Measurements from ENCODE around the gene FARSB. TPM values are rescaled to one million over a fixed set of nuclear protein-coding genes. Genes with fewer than 3 reads are reported as not detected.
A peak's percentile ranks its signal among the peaks of the same experiment; 100 is the strongest.

FARSB gene
- total RNA-seq, 2 experiments from 2014 or later: 16.6 to 17.6 TPM

- H3K27ac Mint-ChIP-seq: no peak overlapping the region
- no peaks in the 10 kb centered on the region for H3K9me3 Mint-ChIP-seq
- peaks cover 12% of the 10 kb centered on the region for H3K36me3 Mint-ChIP-seq
- POLR2A ChIA-PET: no interaction called here
- H3K4me3 Mint-ChIP-seq: no peak overlapping the region
- DNase-seq (no peak), ATAC-seq (ENCODE audit: low read depth) (no peak)
- peaks cover 15% of the 10 kb centered on the region for H3K4me1 Mint-ChIP-seq
- no peaks in the 10 kb centered on the region for H3K27me3 Mint-ChIP-seq
Observed at GRCh38 chr2:222576171-222577081, 79.5 kb downstream of the FARSB start.

DNA sequence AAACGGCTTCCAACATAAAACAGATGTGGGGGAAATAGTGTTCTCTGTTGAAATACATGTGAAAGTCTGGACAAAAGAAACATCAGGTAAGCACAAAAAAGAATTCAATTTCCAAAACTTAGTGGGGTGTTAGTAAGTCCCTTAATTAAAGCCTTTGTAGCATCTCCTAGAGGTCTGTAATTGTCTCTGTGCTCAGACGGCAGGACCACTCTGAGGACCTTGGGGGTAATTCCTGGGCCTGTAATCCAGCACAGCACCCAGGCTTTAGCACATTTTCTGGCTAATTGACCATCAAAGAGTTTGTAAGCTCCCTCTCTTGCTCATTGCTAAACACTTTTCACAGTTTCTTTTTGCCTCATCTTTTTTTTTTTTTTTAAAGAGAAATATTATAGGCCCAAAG, 80.3 kb downstream of the FARSB start:
- POLR2A ChIA-PET: no interaction called here
- DNase-seq (no peak), ATAC-seq (ENCODE audit: low read depth) (no peak)
- no peaks in the 10 kb centered on the region for H3K9me3 Mint-ChIP-seq
- no peak overlapping the region for H3K4me3 Mint-ChIP-seq
- H3K27me3 Mint-ChIP-seq: no peaks in the 10 kb centered on the region
- no peak overlapping the region for H3K27ac Mint-ChIP-seq
- H3K36me3 Mint-ChIP-seq: peaks cover 13% of the 10 kb centered on the region
- peaks cover 15% of the 10 kb centered on the region for H3K4me1 Mint-ChIP-seq

GRCh38 chr2:222572751-222573174, 83.1 kb downstream of the FARSB start:
- no peak for ATAC-seq (ENCODE audit: low read depth)
- Mint-ChIP-seq H3K9me3 (no peaks in the 10 kb centered on the region), H3K27ac (peak overlapping the region; percentile 31), H3K36me3 (peaks cover 14% of the 10 kb centered on the region), H3K4me3 (no peak overlapping the region), H3K27me3 (no peaks in the 10 kb centered on the region), H3K4me1 (peaks cover 15% of the 10 kb centered on the region)
- POLR2A ChIA-PET: no interaction called here
- DNase-seq: no peak

GRCh38 chr2:222572264-222572721, 83.6 kb downstream of the FARSB start:
- no peak overlapping the region for H3K4me3 Mint-ChIP-seq
- H3K4me1 Mint-ChIP-seq: peaks cover 15% of the 10 kb centered on the region

GRCh38 chr2:222569826-222570225, 86.1 kb downstream of the FARSB start:
- POLR2A ChIA-PET: no interaction called here
- no peaks in the 10 kb centered on the region for H3K27me3 Mint-ChIP-seq
- H3K4me3 Mint-ChIP-seq: no peak overlapping the region
- H3K4me1 Mint-ChIP-seq: peaks cover 15% of the 10 kb centered on the region
- H3K27ac Mint-ChIP-seq: no peak overlapping the region
- no peaks in the 10 kb centered on the region for H3K9me3 Mint-ChIP-seq
- peaks cover 24% of the 10 kb centered on the region for H3K36me3 Mint-ChIP-seq
- ATAC-seq (ENCODE audit: low read depth): no peak
- no peak for DNase-seq

More at GRCh38 chr2:222572264-222572721, 83.6 kb downstream of the FARSB start:
- Mint-ChIP-seq H3K9me3 (no peaks in the 10 kb centered on the region), H3K27ac (peak overlapping the region; percentile 31), H3K27me3 (no peaks in the 10 kb centered on the region), H3K36me3 (peaks cover 14% of the 10 kb centered on the region)
- POLR2A ChIA-PET: no interaction called here
- ATAC-seq (ENCODE audit: low read depth) (no peak), DNase-seq (no peak)

DNA sequence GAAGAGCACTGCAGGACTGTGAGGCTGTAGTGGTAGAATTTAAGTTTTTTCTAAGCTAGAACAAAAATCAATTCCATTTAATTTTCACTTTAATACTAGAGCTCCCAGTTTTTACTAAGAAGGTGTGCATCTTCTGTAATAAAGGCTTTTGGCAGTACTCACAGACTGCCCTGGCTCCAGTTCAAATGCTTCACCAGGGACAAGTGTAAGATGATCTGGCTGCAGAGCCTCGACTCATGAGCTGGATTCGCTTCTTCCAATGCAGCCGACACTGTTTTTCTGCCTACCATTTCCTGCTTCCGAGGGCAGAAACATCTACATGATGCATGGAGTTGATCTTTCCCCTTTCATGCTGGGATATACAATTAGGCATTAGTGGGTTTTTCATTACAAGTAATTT, 87.0 kb downstream of the FARSB start:
- Mint-ChIP-seq H3K27ac (no peak overlapping the region), H3K9me3 (no peaks in the 10 kb centered on the region), H3K4me1 (peaks cover 11% of the 10 kb centered on the region), H3K4me3 (no peak overlapping the region), H3K36me3 (peaks cover 20% of the 10 kb centered on the region), H3K27me3 (no peaks in the 10 kb centered on the region)
- POLR2A ChIA-PET: no interaction called here
- DNase-seq (no peak), ATAC-seq (ENCODE audit: low read depth) (no peak)

GRCh38 chr2:222566229-222566628, 89.7 kb downstream of the FARSB start:
- Mint-ChIP-seq H3K4me3 (no peak overlapping the region), H3K36me3 (peaks cover 14% of the 10 kb centered on the region), H3K4me1 (no peaks in the 10 kb centered on the region), H3K27ac (no peak overlapping the region), H3K27me3 (no peaks in the 10 kb centered on the region), H3K9me3 (no peaks in the 10 kb centered on the region)
- DNase-seq (no peak), ATAC-seq (ENCODE audit: low read depth) (no peak)
- POLR2A ChIA-PET: no interaction called here

DNA sequence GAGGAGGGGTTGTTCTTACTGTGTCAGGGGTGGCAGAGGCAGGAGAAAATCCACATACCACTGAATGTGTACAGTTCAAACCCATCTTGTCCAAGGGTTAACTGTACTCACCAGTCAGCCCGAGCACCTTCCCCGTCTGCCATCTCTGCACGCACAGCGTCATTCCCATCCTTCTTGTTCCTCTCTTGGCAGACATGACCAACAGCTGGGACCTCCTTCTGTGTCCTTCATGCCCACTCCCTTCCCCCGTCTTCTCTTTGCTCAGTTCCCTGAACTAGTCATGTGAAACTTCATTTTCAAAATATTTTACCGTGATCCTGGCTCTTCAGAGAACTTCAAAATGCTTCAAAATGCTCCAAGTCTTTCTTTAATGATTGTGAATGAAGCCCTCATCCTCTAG, 92.0 kb downstream of the FARSB start:
- H3K27ac Mint-ChIP-seq: no peak overlapping the region
- no peak overlapping the region for H3K4me3 Mint-ChIP-seq
- no peaks in the 10 kb centered on the region for H3K4me1 Mint-ChIP-seq
- ATAC-seq (ENCODE audit: low read depth) (no peak), DNase-seq (no peak)
- no peaks in the 10 kb centered on the region for H3K9me3 Mint-ChIP-seq
- H3K27me3 Mint-ChIP-seq: no peaks in the 10 kb centered on the region
- peaks cover 14% of the 10 kb centered on the region for H3K36me3 Mint-ChIP-seq
- POLR2A ChIA-PET: no interaction called here

- Mint-ChIP-seq H3K4me1 (no peaks in the 10 kb centered on the region), H3K9me3 (no peaks in the 10 kb centered on the region), H3K36me3 (peaks cover 13% of the 10 kb centered on the region), H3K4me3 (no peak overlapping the region), H3K27me3 (no peaks in the 10 kb centered on the region), H3K27ac (no peak overlapping the region)
- DNase-seq (no peak), ATAC-seq (ENCODE audit: low read depth) (no peak)
- POLR2A ChIA-PET: no interaction called here
Observed at GRCh38 chr2:222563106-222563718, 92.7 kb downstream of the FARSB start.

DNA sequence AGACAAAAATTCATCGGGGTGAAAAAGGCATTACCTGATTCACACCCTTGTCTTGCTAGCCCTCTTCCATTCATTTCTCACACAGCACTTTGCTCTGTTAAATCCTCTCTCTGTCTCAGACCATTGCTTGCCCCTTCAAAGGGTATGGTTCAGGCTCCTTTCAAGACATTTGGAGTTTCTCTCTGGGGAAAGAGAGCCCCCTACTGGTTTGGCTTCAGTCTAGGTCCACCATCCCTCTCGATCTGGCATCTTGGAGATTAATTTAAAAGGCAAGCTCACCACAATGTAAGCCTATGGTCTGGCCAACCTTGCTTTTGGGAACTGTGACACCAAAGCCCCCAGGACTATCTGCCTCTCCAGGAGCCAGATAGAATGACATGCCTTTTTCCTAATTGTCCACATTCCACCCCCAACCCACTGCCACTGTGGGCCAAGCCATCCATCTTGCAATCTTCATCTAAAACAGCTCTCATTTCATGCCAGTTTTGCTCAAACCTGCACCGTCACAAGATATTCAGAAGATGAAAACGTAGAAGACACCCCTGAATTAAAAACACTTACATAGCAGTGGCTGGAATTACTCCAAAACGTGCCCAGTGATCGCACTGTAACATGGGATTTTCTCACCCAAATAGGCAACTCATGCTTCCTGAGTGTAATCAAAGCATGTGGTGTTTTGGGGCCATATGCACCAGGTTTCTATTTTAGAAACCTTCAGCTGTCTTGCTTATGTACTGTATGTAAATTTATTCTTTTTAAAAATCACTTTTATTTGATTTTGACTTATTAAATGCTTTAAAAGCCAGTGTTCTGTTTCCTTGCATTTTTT, 93.9 kb downstream of the FARSB start:
- no peak overlapping the region for H3K27ac Mint-ChIP-seq
- H3K9me3 Mint-ChIP-seq: no peaks in the 10 kb centered on the region
- DNase-seq: no peak
- POLR2A ChIA-PET: no interaction called here
- H3K36me3 Mint-ChIP-seq: peaks cover 11% of the 10 kb centered on the region
- H3K4me1 Mint-ChIP-seq: no peaks in the 10 kb centered on the region
- peak; percentile 63 for ATAC-seq (ENCODE audit: low read depth)
- H3K4me3 Mint-ChIP-seq: no peak overlapping the region
- H3K27me3 Mint-ChIP-seq: no peaks in the 10 kb centered on the region

- Mint-ChIP-seq H3K4me1 (no peaks in the 10 kb centered on the region), H3K4me3 (no peak overlapping the region), H3K9me3 (no peaks in the 10 kb centered on the region), H3K27me3 (no peaks in the 10 kb centered on the region), H3K36me3 (peaks cover 3% of the 10 kb centered on the region), H3K27ac (no peak overlapping the region)
- POLR2A ChIA-PET: no interaction called here
- ATAC-seq (ENCODE audit: low read depth) (no peak), DNase-seq (no peak)
Observed at GRCh38 chr2:222561151-222561550, 94.7 kb downstream of the FARSB start.

- H3K4me1 Mint-ChIP-seq: no peaks in the 10 kb centered on the region
- H3K36me3 Mint-ChIP-seq: no peaks in the 10 kb centered on the region
- no peaks in the 10 kb centered on the region for H3K9me3 Mint-ChIP-seq
- POLR2A ChIA-PET: no interaction called here
- no peak for ATAC-seq (ENCODE audit: low read depth)
- peaks cover 6% of the 10 kb centered on the region for H3K27me3 Mint-ChIP-seq
- H3K27ac Mint-ChIP-seq: no peak overlapping the region
- DNase-seq: no peak
- no peak overlapping the region for H3K4me3 Mint-ChIP-seq
Observed at GRCh38 chr2:222554517-222554916, 101.4 kb downstream of the FARSB start.

- ATAC-seq (ENCODE audit: low read depth): no peak
- DNase-seq: no peak
- Mint-ChIP-seq H3K4me3 (no peak overlapping the region), H3K9me3 (no peaks in the 10 kb centered on the region), H3K27ac (no peak overlapping the region), H3K27me3 (peaks cover 18% of the 10 kb centered on the region), H3K36me3 (no peaks in the 10 kb centered on the region), H3K4me1 (no peaks in the 10 kb centered on the region)
- POLR2A ChIA-PET: no interaction called here
Observed at GRCh38 chr2:222548992-222549391, 106.9 kb downstream of the FARSB start.

All from activated naive CD8-positive, alpha-beta T cell treated with anti-CD3 and anti-CD28 coated beads, Interleukin-2, amount 10 ng/mL, durations not matched to agents 7 days and 5 days (primary cell).